Smooth muscle cell of the brain vasculature (primary cell): ENCODE data around the gene PATZ1.

Source experiments
- DNase-seq: peaks from one replicate; pipeline ENCODE4 v3.0.0-alpha.2; 2012; ENCODE audit warnings: low read depth, low spot score

The PATZ1 gene

DNA sequence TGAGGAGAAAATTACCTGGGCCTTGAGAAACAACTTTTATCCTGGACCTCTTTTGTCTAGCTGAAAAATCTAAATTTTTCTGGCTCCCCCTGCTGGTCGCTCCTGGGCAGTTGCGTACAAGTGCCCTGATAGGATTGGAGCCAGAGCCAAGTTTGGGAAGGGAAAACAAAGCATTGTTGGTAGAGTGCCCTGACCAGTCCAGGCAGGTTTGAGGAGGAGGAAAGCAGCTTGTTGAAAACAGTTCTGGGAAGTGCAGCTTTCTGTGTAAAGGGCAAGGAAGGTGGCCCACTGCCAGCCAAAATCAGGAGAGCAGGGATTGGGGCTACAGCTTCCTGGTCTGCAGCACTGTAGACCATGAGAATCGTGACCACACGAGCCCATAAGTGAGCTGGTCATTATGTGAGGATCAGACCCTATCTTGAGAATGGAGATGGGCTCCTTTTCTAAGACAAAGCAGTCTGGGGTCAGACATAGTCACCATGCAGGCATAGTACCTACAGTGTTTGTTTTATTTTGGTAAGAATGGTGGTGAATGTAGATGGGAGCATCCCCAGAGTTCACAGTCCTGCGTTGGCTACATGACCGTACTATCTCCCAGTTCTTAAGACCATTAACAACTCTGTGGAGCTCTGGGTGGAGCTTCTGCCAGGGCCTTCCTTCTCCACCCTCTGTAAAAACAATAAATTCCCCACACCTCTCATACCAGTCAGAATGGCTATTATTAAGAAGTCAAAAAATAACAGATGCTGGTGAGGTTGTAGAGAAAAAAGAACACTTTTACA, 32.6 kb downstream of the PATZ1 start:
- no peak for DNase-seq

DNA sequence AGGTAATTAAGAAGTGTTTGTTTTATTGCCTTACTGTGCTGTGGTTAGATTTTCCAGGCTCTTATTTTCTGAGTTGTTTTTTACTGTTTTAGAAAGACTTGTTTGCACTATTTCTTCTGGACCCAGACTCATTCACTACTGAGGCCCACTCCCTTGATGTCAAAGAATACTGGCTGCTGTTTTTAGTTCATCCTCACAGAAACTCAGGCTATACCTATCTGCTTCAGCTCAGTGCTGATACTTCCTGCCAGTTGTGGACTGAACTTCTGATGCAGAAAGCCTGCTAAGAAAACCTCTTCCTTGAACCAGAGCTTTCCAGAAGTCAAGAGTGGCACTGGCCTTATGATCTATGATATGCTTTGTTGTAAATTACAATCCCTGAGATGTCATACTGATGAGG, 38.0 kb downstream of the PATZ1 start:
- no peak for DNase-seq

DNA sequence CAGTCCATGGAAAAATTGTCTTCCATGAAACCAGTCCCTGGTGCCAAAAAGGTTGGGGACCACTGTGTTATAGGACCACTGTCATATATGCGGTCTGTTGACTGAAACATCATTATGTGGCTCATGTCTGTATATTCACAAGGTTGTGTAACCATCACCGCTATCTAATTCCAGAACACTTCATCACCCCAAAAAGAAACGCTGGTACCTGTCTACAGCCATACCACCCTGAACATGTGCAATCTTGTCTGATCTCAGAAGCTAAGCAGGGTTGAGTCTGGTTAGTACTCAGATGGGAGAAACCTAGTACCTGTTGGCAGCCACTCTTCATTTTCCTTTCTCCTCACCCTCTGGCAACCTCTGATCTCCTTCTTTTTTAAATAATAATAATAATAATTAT, 41.0 kb downstream of the PATZ1 start:
- no peak for DNase-seq

DNA sequence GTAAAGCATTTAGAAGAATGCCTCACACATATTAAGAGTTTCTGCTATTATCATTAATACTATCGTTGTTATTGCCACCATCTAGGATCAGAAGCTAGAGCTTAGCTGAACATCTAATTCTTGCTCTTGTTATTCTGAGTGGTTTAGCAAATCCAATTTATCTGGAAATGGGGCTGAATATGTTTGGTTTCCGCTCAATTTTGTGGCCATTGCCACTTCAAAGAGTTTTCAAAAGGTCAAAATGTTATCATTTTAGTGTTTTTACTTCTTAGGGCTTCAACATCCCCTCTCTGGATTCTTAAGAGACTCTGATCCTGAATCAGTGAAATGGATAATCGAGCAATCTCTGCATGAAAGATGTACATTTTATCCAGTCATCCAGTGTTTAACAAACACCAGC, 43.6 kb downstream of the PATZ1 start:
- DNase-seq = no peak

DNA sequence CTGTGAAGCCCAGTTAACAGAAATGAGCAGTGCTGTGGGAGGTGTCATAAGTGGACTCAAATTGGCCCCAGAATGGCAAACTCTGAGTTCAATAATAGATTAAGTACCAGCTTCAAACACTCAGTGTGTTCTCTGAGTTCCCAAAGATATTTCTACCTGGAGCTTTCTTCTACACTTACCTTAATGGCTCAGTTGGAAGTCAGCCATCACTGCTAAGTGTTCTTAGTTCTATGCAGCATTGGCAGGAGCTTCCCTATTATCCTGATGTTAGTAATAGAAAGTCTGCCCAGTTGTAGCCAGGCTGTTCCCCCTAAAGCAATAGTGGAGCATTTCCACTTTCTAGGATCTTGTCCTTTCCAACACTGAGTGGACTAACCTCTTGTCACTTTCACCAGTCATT, 44.1 kb downstream of the PATZ1 start:
- DNase-seq = no peak

DNA sequence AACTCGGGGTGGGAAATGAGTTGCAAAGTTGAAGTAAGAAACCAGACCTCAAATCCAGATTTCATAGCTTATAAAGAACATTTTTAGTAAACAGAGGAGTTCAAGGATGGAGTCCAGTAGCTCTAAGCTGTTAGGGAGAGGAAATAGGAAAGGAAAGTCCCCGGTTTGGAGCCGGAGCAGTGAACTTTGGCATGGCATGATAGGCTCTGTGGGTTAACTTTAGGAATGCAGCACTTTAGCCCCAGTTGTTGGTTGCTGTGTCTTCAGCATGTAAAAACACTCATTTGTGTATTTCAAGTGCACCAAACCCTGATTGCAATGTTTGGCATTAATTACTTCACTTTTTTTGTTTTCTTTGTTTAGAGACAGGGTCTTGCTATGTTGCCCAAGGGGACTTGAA, 45.2 kb downstream of the PATZ1 start:
- no peak for DNase-seq

DNA sequence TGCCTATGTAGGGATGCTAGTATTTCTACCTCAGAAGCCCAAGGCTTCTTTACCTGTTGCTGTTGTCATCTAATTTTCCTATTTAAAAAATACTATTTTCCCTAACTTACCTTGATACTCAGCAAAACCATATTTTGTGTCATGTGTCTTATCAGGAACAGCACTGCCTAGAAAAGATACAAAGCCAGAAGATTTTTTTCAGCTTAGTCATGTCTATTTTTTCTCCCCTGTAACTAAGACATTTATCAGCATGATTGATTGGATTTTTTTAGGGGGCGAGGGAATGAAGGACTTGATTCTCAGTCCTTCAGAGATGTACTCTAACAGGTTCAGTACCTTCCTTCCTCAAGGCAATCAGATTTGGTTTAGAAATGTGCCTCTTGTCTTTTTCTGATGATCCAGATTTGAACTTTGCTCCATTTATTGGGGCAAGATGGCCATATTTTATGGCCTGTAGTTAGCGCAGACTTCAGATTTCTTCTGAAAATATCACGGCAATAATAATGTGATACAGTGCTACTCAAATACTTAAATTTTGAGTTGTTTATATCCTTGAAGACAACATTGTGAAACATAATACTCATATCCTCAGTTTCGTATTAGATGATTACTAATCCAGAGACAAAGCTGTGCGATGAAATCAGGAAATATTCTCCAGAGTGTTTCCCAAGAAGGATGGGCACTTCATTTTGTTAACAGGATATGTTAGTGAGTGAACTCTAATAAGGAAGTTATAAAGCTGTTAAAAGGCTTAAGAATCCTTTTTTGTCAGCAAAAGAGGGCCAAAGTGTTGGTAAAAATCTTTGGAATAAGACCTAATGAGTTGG, 50.1 kb downstream of the PATZ1 start:
- DNase-seq = no peak

DNA sequence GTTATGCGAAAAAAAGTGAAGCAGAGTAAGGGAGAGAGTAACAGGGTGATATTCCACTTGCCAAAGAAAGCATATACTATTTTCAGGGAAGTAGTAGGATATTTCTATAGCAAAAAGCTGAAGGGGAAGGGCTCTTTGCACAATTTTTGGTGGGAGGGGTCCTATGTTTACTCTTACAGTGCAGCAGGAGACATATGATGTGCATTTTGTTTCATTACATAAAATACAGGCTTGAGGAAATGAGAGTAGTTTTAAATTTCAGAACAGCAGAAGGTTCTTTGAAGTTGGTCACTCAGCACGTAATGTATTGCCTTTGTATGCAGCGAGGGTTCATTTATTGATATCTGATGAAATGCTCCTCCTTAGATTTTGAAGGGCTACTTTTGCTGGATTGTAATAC, 50.8 kb downstream of the PATZ1 start:
- no peak for DNase-seq

DNA sequence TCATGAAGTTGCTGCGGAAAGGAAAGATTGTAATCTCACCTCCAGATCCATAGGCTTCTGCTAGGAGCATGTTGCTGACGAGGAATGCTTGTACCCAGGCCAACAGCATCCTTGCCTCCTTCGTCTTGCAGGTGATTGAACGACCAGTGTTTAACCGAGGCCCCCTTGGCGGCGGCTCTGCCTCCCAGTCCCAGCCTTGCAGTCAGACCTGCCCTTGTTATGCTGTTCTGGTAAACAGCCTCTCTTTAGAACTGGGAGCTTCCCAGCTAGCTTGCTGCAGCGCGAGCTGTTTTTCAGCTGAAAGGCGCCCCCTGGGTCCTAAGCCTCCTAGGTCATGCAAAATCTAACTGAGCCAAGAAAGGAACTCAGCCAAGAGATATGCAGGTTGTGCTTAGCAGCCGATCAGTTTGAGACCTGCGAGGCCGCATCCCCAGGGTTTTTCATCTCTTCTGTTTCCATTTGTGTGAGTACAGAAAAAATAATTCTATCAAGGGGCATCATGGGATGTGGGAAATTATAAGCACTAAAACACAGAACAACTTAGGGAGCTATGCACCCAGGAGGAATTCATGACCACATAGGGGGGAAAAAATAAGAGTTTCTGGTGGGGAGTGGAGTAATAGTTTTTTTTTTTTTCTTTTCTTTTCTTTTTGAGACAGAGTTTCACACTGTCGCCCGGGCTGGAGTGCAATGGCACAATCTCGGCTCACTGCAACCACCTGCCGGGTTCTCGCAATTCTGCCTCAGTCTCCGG, 53.7 kb downstream of the PATZ1 start, which contains the start of gene PIK3IP1:
Gene PIK3IP1, minus strand, starts transcription at position 253 of the 754 bp plus-strand sequence. Its CDS starts 144 bp downstream, at position 109.
- peak; percentile 67 for DNase-seq

DNA sequence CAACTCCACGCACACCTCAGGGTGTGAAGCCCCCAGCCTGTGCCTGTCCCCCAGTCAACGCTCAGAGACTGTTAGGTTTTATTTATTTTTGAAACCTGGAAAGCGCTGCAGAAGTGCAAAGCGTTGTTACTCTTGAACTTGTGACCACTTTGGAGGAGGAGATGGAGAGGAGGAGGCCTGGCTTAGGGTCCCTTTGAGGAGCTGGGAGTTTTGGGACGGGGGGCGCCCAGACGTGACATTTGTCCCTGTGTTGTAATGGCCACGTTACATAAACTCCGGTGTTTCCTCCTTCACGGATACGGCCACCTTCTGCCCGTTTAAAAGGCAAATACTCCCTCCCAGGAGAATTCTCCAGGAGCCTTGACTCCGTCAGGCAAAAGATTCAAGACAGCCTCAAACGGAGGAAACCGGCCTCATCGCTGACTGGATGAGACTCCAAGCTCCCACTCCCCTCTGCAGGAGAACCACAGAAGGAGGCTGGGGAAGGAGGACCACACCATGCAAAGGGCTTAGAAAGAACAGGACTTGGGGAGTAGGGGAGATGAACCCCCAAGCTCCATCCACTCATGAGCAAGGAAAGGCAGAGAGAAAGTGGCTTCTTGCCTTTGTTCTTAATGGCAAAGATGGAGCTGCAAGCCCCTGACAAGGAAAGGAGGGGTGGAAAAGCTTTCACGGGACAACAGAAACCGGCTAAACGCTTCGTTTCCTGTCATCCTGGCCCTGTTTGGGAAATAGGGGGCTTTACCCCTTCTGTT, 54.5 kb downstream of the PATZ1 start:
- DNase-seq = no peak

DNA sequence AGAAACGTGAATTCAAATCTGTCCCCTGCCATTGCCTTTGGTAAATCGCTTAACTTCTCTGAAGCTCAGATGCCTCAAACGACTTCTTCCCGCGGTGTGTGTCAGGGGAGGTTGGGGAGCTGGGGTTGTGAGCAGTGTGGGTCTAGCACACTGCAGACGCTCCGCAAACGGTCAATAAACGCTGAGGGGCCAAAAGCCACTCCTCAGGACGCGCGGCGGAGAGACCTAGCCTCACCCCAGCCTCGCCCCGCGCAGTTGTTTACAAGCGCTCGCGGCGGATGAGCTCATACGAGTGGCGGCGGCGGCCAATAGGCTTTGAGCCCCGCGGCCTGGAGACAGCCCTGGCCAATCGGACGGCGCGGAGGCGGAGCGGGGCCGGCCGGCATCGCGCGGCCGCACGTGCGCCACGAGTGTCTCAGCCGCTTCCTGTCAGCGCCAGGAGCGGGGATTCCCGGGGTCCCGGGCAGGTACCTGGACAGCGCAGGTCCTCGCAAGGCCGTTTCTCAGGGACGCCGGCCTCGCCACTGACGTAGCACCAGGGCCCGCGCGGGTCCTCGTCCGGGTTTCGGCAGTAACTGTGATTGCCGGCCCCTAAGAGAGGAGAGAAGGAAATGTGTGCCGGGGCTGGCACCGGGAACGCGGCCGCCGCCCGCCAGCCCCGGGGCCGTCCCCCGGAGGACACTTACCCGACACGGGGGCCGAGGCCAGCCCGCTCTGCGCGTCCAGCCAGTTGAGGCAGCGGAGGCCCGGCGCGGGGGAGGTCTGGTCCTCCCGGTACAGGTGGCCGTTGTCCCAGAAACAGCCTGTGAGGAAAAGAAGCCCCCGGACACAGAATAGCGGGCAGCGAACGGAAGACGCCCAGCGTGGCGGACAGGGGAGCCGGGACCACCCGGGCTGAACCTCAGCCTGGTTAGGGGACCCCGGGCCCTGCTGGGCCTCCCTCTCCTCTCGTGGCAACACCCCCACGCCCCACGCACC, 55.4 kb downstream of the PATZ1 start:
- DNase-seq = no peak

DNA sequence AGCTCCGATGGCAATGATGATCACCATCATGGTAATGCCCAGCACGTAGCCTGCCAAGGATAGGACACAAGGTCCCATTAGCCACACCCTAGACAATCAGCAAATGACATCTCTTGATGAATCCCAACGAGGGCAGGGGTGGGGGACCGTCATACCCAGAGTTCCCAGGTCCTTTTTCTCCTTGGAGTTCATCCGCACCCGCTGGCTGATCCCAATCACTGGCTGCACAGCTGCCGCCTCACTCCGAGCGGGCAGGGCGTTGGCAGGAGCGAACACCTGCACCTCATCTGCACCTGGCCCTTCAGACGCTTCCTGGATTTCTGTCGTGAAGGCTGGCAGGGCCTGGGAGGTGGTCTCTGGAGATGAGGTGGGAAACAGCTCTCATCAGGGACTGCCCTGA, 56.8 kb downstream of the PATZ1 start:
- DNase-seq = no peak

DNA sequence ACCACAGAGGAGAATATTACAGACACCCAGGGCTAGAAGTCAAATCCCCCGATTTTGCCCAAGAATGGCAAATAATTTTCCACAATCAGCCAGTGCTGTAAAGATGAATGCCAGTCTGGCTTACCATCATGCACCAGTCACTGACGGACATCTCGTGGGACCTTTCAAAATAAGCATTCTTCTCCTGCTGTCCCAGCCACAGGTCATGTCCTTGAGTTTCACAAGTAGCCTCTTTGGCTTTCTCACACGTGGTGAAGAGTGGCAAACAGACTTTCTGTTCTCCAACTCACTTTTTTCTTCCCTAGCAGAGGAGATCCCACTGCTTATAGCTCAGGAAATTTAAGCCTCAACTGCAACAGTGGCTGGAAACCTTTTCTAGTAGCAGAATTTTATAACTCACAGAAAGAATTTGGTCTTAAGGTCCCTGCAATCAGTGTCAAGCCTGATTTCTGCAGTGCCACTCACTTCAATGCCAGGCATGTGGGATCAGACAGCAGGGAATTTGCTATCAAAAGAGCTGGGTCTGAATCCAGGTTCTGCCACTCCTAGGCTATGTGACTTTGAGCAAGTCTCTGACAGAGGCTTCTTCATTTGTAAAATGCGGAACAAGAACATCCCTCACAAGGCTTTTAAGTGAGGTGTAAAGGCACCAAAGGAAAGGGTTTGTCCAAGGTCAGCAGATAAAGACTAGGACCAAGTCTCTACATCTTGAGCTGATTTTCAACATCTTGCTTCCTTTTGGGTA, 57.5 kb downstream of the PATZ1 start:
- no peak for DNase-seq

DNA sequence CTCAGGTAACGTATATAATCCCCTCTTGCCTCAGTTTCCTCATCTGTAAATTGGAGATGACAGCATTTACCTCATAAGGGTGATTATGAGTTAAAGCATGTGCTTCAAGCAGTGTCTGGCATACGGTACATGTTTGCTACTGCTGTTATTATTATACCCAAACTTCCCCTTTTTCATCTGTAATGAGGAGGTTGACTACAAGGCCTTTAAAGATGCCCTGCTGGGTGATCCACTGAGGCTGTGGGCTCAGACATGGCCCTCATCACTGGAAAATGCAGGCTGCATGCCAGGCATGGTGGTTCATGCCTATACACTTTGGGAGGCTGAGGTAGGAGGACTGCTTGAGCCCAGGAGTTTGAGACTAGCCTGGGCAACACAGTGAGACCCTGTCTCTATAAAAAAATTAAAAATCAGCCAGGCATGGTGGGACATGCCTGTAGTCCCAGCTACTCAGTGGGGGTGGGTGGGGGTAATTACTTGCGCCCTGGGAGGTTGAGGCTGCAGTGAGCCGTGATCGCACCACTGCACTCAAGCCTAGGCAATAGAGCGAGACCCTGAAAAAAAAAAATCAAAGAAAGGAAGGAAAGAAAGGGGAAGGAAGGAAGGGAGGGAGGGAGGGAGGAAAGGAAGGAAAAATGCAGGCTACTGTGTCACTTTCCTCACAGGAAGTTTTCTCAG, 58.2 kb downstream of the PATZ1 start:
- DNase-seq = no peak

DNA sequence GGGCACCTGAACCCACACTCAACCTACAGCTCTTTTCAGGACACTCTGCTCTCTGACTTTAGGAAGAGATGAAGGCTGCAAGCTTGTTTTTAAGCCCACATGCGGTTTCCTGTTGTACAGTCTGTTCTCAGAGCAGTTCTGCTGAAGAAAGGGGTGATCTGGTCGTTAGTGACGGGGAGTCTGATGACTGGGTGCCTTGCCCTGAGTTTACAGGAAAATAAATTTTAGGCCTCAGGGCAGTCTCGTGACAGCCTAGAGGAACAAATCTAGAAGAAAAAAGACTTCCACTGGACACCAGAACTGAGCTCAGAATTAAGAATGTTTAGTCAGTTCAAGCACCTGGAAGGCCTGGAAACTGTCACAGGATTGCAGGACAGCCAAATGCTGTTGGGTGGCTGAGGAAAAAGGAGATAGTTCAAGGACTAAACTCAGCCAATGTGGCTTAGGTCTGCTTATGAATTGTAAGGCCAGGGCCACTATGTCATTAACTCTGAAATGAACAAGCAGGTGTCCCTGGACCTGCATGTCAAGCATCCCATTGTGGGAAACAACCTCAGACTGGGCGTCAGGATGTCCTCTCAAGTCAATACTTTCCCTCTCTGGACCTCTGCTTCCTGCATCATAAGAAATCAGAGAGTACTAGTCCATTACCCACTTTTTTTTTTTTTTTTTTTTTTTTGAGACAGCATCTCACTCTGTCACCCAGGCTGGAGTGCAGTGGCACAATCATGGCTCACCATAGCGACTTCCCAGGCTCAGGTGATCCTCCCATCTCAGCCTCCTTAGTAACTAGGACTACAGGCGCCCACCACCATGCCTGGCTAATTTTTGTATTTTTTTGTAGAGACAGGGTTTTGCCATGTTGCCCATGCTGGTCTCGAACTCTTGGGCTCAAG, 59.5 kb downstream of the PATZ1 start:
- DNase-seq = no peak

DNA sequence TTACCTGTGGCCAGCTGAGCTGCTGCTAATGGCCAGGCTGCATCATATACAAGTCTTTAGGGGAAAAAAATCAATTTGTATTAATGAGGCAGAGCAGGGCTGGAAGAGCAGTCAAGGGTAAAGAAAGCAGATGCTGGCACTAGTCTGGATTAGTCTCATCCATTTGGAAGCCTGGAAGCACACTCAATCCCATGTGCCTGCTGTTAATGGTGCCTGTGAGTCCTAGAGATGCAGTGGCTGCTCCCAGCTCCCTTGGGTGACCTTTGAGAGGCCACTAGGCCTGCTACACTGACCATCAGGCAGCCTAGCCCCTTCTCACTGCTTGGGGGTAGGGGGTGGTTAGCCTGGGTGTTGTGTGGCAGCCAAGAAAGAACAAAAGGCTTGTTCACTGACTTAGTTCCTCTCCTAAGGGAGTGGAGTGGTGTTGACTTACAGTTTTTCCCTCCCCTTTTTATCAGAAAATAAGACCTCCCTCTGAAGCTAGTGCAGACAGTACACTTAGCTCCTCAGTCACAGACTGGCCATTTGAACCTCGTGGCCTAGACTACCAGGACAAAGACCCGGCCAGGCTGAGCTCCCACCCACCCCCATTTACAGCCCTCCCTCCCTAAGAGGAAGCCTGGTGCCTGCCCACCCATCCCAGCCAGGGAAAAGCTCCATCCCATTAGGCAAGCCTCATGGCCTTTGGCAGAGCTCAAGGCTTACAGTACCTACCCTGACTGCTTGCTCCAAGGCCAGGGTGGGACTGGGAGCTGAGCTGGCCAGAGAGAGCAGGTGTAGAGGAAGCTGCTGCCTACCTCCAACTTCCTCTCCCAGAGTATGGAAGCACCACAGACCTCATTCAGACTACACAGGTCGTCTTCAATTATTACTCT, 61.6 kb downstream of the PATZ1 start:
- no peak for DNase-seq
